Measurements from ENCODE around the gene RPL13A. TPM values are rescaled to one million over a fixed set of nuclear protein-coding genes. Genes with fewer than 3 reads are reported as not detected.
"Not testable (repeated sequence)": the region's sequence is repeated elsewhere in the genome, so short reads cannot be mapped to it uniquely, and the experiment has no call there.

RPL13A gene
- total and polyA plus RNA-seq, 9 of the 15 experiments (the other 6 are each of a cell fraction or from before 2014, with no cell fraction given), result 1,744 to 5,482 (median 2,949) TPM

- H3K79me2 ChIP-seq (ENCODE audit: control insufficient read depth, insufficient read depth, low read length), result no peaks in the 10 kb centered on the region
- POLR2A ChIA-PET, result interaction anchor here (1.0 kb wide), 1 partner anchor 18 kb away, joined by 4 read pairs; no protein-coding TSS in a partner anchor
- TF ChIP-seq PRMT5 (CRISPR knock-in tag; IDR thresholded peaks at IDR 0.05), result no peak
- TF ChIP-seq, protein P1, sequence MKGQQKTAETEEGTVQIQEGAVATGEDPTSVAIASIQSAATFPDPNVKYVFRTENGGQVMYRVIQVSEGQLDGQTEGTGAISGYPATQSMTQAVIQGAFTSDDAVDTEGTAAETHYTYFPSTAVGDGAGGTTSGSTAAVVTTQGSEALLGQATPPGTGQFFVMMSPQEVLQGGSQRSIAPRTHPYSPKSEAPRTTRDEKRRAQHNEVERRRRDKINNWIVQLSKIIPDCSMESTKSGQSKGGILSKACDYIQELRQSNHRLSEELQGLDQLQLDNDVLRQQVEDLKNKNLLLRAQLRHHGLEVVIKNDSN (CRISPR knock-in tag; IDR thresholded peaks at IDR 0.05), result no peak
- TF ChIP-seq ZNF12 (CRISPR knock-in tag; IDR thresholded peaks at IDR 0.05), result peak; percentile 96
- no peak for TF ChIP-seq ZFP1 (CRISPR knock-in tag; IDR thresholded peaks at IDR 0.05)
- no peaks in the 10 kb centered on the region for H3K9me3 ChIP-seq (replicated peaks; ENCODE audit: control insufficient read depth, insufficient read depth, low read depth, low read length)
- no peak overlapping the region for H2AFZ ChIP-seq (ENCODE audit: low read depth, low read length)
- H3K27ac ChIP-seq (ENCODE audit: extremely low read depth, low read depth, low read length), result no peak overlapping the region
- CTCF ChIA-PET (ENCODE audit: low intra/inter-chr PET ratio), result interaction anchor here (0.6 to 0.8 kb wide), 2 partner anchors 97 to 260 kb away, joined by 3 to 9 read pairs; no protein-coding TSS in a partner anchor
- DNase-seq (ENCODE audit: extremely low read depth in 1 of 4, low spot score in 3 of 4) (no peak), FAIRE-seq (no peak), ATAC-seq (no peak)
- WGBS (ENCODE audit: insufficient coverage, low coverage, missing lambda C conversion rate), result 60% methylated on average over 9 of the region's 9 CpGs
- peak overlapping the region in 1 of 2 experiments; percentile 29; a peak in 1 of 4 replicates for H3K9ac ChIP-seq (ENCODE audit: insufficient read depth in 1 of 2, low read depth in 2 of 2, low read length in 2 of 2)
- BruUV-seq (replicated peaks), result no TSS peak
- no peaks in the 10 kb centered on the region for H3K9me1 ChIP-seq (ENCODE audit: control insufficient read depth, insufficient read depth, low read length)
- H4K20me1 ChIP-seq (replicated peaks; ENCODE audit: control insufficient read depth, insufficient read depth, low read length), result peaks cover 5% of the 10 kb centered on the region; the same call in 1 of the 2 replicates
- no peaks in the 10 kb centered on the region for H3K27me3 ChIP-seq (ENCODE audit: control insufficient read depth in 2 of 2, insufficient read depth in 2 of 2, low read length in 2 of 2)
- intact Hi-C loops (cut with micrococcal nuclease) (no loop called here), in situ Hi-C loops (cut with MboI) (no loop called here)
- H3K4me1 ChIP-seq (replicated peaks in 1 of 2; ENCODE audit: control insufficient read depth in 2 of 2, insufficient read depth in 2 of 2, low read length in 2 of 2), result peaks cover 16 to 53% of the 10 kb centered on the region in 2 experiments
- H3K36me3 ChIP-seq (ENCODE audit: control insufficient read depth, insufficient read depth, low read length), result peaks cover 16% of the 10 kb centered on the region; the same call in 1 of the 3 replicates
- H3K4me2 ChIP-seq (ENCODE audit: insufficient read depth, low read length), result no peak overlapping the region
- no peak overlapping the region for H3K4me3 ChIP-seq
Measured at GRCh38 chr19:49472936-49473335, 14.5 kb upstream of the RPL13A start.

DNA sequence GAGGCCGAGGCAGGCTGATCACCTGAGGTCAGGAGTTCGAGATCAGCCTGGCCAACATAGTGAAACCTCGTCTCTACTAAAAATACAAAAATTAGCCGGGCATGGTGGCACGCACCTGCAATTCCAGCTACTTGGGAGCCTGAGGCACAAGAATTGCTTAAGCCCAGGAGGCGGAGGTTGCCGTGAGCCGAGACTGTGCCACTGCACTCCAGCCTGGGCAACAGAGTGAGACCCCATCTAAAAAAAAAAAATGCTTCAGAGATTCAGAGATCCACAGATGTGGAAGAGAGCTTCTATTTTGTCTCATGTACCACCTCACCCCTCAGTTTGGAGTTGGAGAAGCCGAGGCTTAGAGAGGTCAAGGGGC, 13.9 kb upstream of the RPL13A start:
- H3K4me2 ChIP-seq (ENCODE audit: insufficient read depth, low read length), result peak overlapping the region; percentile 73
- peak overlapping the region; percentile 53 to 94; a peak in 3 of 4 replicates for H3K9ac ChIP-seq (ENCODE audit: insufficient read depth in 1 of 2, low read depth in 2 of 2, low read length in 2 of 2)
- H3K27me3 ChIP-seq (ENCODE audit: control insufficient read depth in 2 of 2, insufficient read depth in 2 of 2, low read length in 2 of 2); FAIRE-seq; DNase-seq (ENCODE audit: extremely low read depth in 1 of 4, low spot score in 3 of 4); H3K9me1 ChIP-seq (ENCODE audit: control insufficient read depth, insufficient read depth, low read length); ATAC-seq; BruUV-seq (replicated peaks); H3K27ac ChIP-seq (ENCODE audit: extremely low read depth, low read depth, low read length); intact Hi-C loops (cut with micrococcal nuclease); H3K79me2 ChIP-seq (ENCODE audit: control insufficient read depth, insufficient read depth, low read length); in situ Hi-C loops (cut with MboI); H4K20me1 ChIP-seq (replicated peaks; ENCODE audit: control insufficient read depth, insufficient read depth, low read length); H3K9me3 ChIP-seq (replicated peaks; ENCODE audit: control insufficient read depth, insufficient read depth, low read depth, low read length): not testable (repeated sequence)
- POLR2A ChIA-PET, result interaction anchor here (0.6 kb wide), 1 partner anchor 22 kb away, joined by 3 read pairs; no protein-coding TSS in a partner anchor
- H3K4me1 ChIP-seq (replicated peaks in 1 of 2; ENCODE audit: control insufficient read depth in 2 of 2, insufficient read depth in 2 of 2, low read length in 2 of 2), result peaks cover 16 to 50% of the 10 kb centered on the region in 2 experiments
- TF ChIP-seq ZNF121 (CRISPR knock-in tag; conservative IDR thresholded peaks at IDR 0.05), result peak; percentile 94
- WGBS (ENCODE audit: insufficient coverage, low coverage, missing lambda C conversion rate), result 65% methylated on average over 7 of the region's 9 CpGs
- peaks cover 14% of the 10 kb centered on the region; the same call in 1 of the 3 replicates for H3K36me3 ChIP-seq (ENCODE audit: control insufficient read depth, insufficient read depth, low read length)
- peak overlapping the region; percentile 94 for H2AFZ ChIP-seq (ENCODE audit: low read depth, low read length)
- H3K4me3 ChIP-seq, result peak overlapping the region; percentile 56
- CTCF ChIA-PET (ENCODE audit: low intra/inter-chr PET ratio), result interaction anchor here (0.8 to 1.3 kb wide), 2 partner anchors 96 to 205 kb away, joined by 5 to 9 read pairs; no protein-coding TSS in a partner anchor
